ENCODE measurements around the gene CD80. TPM values are rescaled to one million over a fixed set of nuclear protein-coding genes. Genes with fewer than 3 reads are reported as not detected.

Gene CD80
- polyA plus RNA-seq, result 0.10 TPM in 1 of 3 replicates, not detected in the others
- not detected for polyA plus RNA-seq (2011; ENCODE audit: low read depth)
- polyA plus RNA-seq (2011; cell fraction: cytosol; rRNA removed), result not detected in 2 replicates
- polyA plus RNA-seq (2011; cell fraction: nucleus; rRNA removed), result not detected in 2 replicates
- polyA plus RNA-seq (2012; ENCODE audit: low replicate concordance), result not detected in 2 replicates
- polyA minus RNA-seq, result not detected in 3 replicates
- polyA minus RNA-seq (2011; cell fraction: cytosol; rRNA and poly(A)+ RNA removed), result not detected
- polyA minus RNA-seq (2011; cell fraction: nucleus; rRNA and poly(A)+ RNA removed), result not detected in 2 replicates

DNA sequence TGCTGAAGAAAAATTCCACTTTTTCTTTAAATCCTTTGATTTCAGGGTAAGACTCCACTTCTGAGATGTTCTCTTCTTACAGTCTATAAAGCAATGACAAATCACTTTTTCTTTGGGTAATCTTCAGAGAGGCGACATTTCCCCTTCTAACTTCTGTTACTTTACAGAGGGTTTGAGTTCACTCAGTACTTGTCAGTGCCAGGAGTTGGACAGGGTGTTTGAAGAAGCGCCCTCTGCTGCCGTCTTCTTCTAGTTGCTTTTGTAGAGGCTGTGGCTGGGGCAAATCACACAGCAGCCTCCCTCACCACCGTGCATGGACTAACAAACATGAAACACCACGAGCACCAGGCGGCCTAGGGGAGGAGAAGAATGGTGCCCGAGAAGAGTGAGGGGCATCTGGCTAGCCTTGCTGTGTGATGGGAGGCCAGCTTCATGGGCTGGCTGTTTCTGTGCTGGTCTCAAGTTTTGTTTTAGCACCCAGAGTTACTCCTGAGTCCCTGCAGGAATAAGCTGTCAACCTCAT is at the start of gene CD80:
CD80 (minus strand) TSS at position 174 of the 523 bp plus-strand sequence. CDS start 1,886 bp downstream, outside the sequence.
- Histone ChIP-seq H3K4me1 (ENCODE audit: control insufficient read depth, extremely low read depth, insufficient read depth, low read length) (no peaks in the 10 kb centered on the region), H3K27me3 (ENCODE audit: control insufficient read depth, extremely low read depth, insufficient read depth, low read length) (no peaks in the 10 kb centered on the region), H3K36me3 (ENCODE audit: control insufficient read depth in 2 of 2, extremely low read depth in 1 of 2, insufficient read depth in 2 of 2, low read length in 2 of 2) (no peaks in the 10 kb centered on the region), H3K79me2 (ENCODE audit: control insufficient read depth, insufficient read depth, low read length) (no peaks in the 10 kb centered on the region), H3K9me1 (ENCODE audit: control insufficient read depth, extremely low read depth, insufficient read depth, low read length) (no peaks in the 10 kb centered on the region), H3K27ac (ENCODE audit: control insufficient read depth, insufficient read depth, low read length) (no peak within 1 kb of the TSS), H3K9ac (ENCODE audit: control insufficient read depth, extremely low read depth, insufficient read depth, low read length) (no peak within 1 kb of the TSS), H3K4me3 (ENCODE audit: control insufficient read depth in 2 of 3, extremely low read depth in 1 of 3, insufficient read depth in 2 of 3, low read depth in 1 of 3, low read length in 3 of 3) (no peak within 1 kb of the TSS), H4K20me1 (ENCODE audit: control insufficient read depth, extremely low read depth, insufficient read depth, low read length) (no peaks in the 10 kb centered on the region), H2AFZ (ENCODE audit: control insufficient read depth, low read length) (no peak within 1 kb of the TSS), H3K9me3 (ENCODE audit: control insufficient read depth, low read depth, low read length) (no peaks in the 10 kb centered on the region), H3K4me2 (ENCODE audit: control insufficient read depth, extremely low read depth, insufficient read depth, low read depth, low read length) (no peak within 1 kb of the TSS)
- FAIRE-seq (peak; percentile 51), DNase-seq (ENCODE audit: low read depth, low spot score) (no peak)
- TF ChIP-seq, protein P1, sequence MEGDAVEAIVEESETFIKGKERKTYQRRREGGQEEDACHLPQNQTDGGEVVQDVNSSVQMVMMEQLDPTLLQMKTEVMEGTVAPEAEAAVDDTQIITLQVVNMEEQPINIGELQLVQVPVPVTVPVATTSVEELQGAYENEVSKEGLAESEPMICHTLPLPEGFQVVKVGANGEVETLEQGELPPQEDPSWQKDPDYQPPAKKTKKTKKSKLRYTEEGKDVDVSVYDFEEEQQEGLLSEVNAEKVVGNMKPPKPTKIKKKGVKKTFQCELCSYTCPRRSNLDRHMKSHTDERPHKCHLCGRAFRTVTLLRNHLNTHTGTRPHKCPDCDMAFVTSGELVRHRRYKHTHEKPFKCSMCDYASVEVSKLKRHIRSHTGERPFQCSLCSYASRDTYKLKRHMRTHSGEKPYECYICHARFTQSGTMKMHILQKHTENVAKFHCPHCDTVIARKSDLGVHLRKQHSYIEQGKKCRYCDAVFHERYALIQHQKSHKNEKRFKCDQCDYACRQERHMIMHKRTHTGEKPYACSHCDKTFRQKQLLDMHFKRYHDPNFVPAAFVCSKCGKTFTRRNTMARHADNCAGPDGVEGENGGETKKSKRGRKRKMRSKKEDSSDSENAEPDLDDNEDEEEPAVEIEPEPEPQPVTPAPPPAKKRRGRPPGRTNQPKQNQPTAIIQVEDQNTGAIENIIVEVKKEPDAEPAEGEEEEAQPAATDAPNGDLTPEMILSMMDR (optimal IDR thresholded peaks at IDR 0.05 in 1 of 3, IDR thresholded peaks at IDR 0.05 in 1 of 3, conservative IDR thresholded peaks at IDR 0.05 in 1 of 3; ENCODE audit: extremely low read depth in 1 of 3, insufficient read depth in 2 of 3, low read length in 3 of 3), result peak; percentile 22 to 65 (median 61)
- no peak for TF ChIP-seq EZH2 (IDR thresholded peaks at IDR 0.05; ENCODE audit: low read length)
- dilution Hi-C loops (cut with MboI; ENCODE audit: extremely low pct_ligation_motif_present, low sequenced_read_pairs), result no loop called here

- Histone ChIP-seq H4K20me1 (ENCODE audit: control insufficient read depth, extremely low read depth, insufficient read depth, low read length) (no peaks in the 10 kb centered on the region), H3K9me3 (ENCODE audit: control insufficient read depth, low read depth, low read length) (no peaks in the 10 kb centered on the region)
These were observed 49.1 kb upstream of the CD80 start for GRCh38 chr3:119608405-119609000.

More at GRCh38 chr3:119608405-119609000, 49.1 kb upstream of the CD80 start:
- H3K27me3 ChIP-seq (ENCODE audit: control insufficient read depth, extremely low read depth, insufficient read depth, low read length), result peaks cover 25% of the 10 kb centered on the region
- no peak overlapping the region for H3K4me3 ChIP-seq (ENCODE audit: control insufficient read depth in 2 of 3, extremely low read depth in 1 of 3, insufficient read depth in 2 of 3, low read depth in 1 of 3, low read length in 3 of 3)
- no peak overlapping the region for H3K9ac ChIP-seq (ENCODE audit: control insufficient read depth, extremely low read depth, insufficient read depth, low read length)
- dilution Hi-C loops (cut with MboI; ENCODE audit: extremely low pct_ligation_motif_present, low sequenced_read_pairs), result no loop called here
- H3K79me2 ChIP-seq (ENCODE audit: control insufficient read depth, insufficient read depth, low read length), result no peaks in the 10 kb centered on the region
- no peak overlapping the region for H3K27ac ChIP-seq (ENCODE audit: control insufficient read depth, insufficient read depth, low read length)
- TF ChIP-seq EZH2 (IDR thresholded peaks at IDR 0.05; ENCODE audit: low read length), result no peak
- TF ChIP-seq, protein P1 (optimal IDR thresholded peaks at IDR 0.05 in 1 of 3, IDR thresholded peaks at IDR 0.05 in 1 of 3, conservative IDR thresholded peaks at IDR 0.05 in 1 of 3; ENCODE audit: extremely low read depth in 1 of 3, insufficient read depth in 2 of 3, low read length in 3 of 3), result no peak
- no peaks in the 10 kb centered on the region for H3K36me3 ChIP-seq (ENCODE audit: control insufficient read depth in 2 of 2, extremely low read depth in 1 of 2, insufficient read depth in 2 of 2, low read length in 2 of 2)
- no peaks in the 10 kb centered on the region for H3K9me1 ChIP-seq (ENCODE audit: control insufficient read depth, extremely low read depth, insufficient read depth, low read length)
- no peak for FAIRE-seq
- no peaks in the 10 kb centered on the region for H3K4me1 ChIP-seq (ENCODE audit: control insufficient read depth, extremely low read depth, insufficient read depth, low read length)
- no peak for DNase-seq (ENCODE audit: low read depth, low spot score)
- no peak overlapping the region for H3K4me2 ChIP-seq (ENCODE audit: control insufficient read depth, extremely low read depth, insufficient read depth, low read depth, low read length)
- no peak overlapping the region for H2AFZ ChIP-seq (ENCODE audit: control insufficient read depth, low read length)
